ENCODE measurements around the gene SERTAD3. TPM values are rescaled to one million over a fixed set of nuclear protein-coding genes. Genes with fewer than 3 reads are reported as not detected.
"Not testable (repeated sequence)": the region's sequence is repeated elsewhere in the genome, so short reads cannot be mapped to it uniquely, and the experiment has no call there.

SERTAD3 gene
- total RNA-seq, 1 experiment from 2014 or later: 52.2 TPM

- CTCF ChIA-PET: interaction anchor here (1.0 kb wide), 1 partner anchor 11 kb away, joined by 3 read pairs; no protein-coding TSS in a partner anchor
- POLR2A ChIA-PET: no interaction called here
- no peak for TF ChIP-seq CTCF (IDR thresholded peaks at IDR 0.05; ENCODE audit: insufficient read depth in 1 of 2, low read depth in 1 of 2, low read length in 1 of 2, severe bottlenecking in 1 of 2, unreplicated experiment in 1 of 2)
- intact Hi-C loops (cut with micrococcal nuclease; ENCODE audit: unreplicated experiment): no loop called here
- Histone ChIP-seq H3K36me3 (ENCODE audit: control insufficient read depth, insufficient read depth, low read length) (no peaks in the 10 kb centered on the region), H3K4me1 (no peaks in the 10 kb centered on the region), H3K9me3 (no peaks in the 10 kb centered on the region), H3K27me3 (replicated peaks; ENCODE audit: control insufficient read depth, insufficient read depth, low read length) (no peaks in the 10 kb centered on the region), H3K4me3 (ENCODE audit: low read depth, low read length) (no peak overlapping the region)
- BruUV-seq (replicated peaks): no TSS peak
- no peak for DNase-seq
- H3K36me3 Mint-ChIP-seq (ENCODE audit: insufficient read depth, unreplicated experiment): no peaks in the 10 kb centered on the region
- no peak overlapping the region for H3K4me3 Mint-ChIP-seq (ENCODE audit: unreplicated experiment)
- no peak overlapping the region for H3K27ac Mint-ChIP-seq (ENCODE audit: unreplicated experiment)
- no peaks in the 10 kb centered on the region for H3K9me3 Mint-ChIP-seq (ENCODE audit: unreplicated experiment)
- H3K27me3 Mint-ChIP-seq (ENCODE audit: insufficient read depth, unreplicated experiment): no peaks in the 10 kb centered on the region
- no peaks in the 10 kb centered on the region for H3K4me1 Mint-ChIP-seq (ENCODE audit: low read depth, unreplicated experiment)
These were observed 34.1 kb downstream of the SERTAD3 start for GRCh38 chr19:40410030-40410389.

DNA sequence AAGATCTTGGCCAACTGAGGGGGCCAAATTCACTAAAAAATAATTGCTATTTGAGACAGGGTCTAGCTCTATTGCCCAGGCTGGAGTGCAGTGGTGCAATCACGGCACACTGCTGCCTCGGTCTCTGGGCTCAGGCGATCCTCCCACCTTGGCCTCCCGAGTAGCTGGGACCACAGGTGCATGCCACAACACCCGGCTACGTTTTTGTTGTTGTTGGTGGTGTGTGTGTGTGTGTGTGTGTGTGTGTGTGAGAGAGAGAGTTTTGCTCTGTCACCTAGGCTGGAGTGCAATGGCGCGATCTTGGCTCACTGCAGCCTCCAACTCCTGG lies 35.6 kb downstream of the SERTAD3 start:
- intact Hi-C loops (cut with micrococcal nuclease; ENCODE audit: unreplicated experiment); H3K27ac Mint-ChIP-seq (ENCODE audit: unreplicated experiment); H3K4me3 ChIP-seq (ENCODE audit: low read depth, low read length); BruUV-seq (replicated peaks); H3K36me3 Mint-ChIP-seq (ENCODE audit: insufficient read depth, unreplicated experiment); H3K9me3 Mint-ChIP-seq (ENCODE audit: unreplicated experiment); H3K4me3 Mint-ChIP-seq (ENCODE audit: unreplicated experiment); H3K36me3 ChIP-seq (ENCODE audit: control insufficient read depth, insufficient read depth, low read length); H3K27me3 ChIP-seq (replicated peaks; ENCODE audit: control insufficient read depth, insufficient read depth, low read length); DNase-seq; H3K27me3 Mint-ChIP-seq (ENCODE audit: insufficient read depth, unreplicated experiment); H3K9me3 ChIP-seq; H3K4me1 Mint-ChIP-seq (ENCODE audit: low read depth, unreplicated experiment); H3K4me1 ChIP-seq: not testable (repeated sequence)
- ChIA-PET POLR2A (interaction anchor here (0.6 kb wide), 1 partner anchor 12 kb away, joined by 3 read pairs; no protein-coding TSS in a partner anchor), CTCF (interaction anchor here (0.6 kb wide), 1 partner anchor 12 kb away, joined by 3 read pairs; no protein-coding TSS in a partner anchor)

DNA sequence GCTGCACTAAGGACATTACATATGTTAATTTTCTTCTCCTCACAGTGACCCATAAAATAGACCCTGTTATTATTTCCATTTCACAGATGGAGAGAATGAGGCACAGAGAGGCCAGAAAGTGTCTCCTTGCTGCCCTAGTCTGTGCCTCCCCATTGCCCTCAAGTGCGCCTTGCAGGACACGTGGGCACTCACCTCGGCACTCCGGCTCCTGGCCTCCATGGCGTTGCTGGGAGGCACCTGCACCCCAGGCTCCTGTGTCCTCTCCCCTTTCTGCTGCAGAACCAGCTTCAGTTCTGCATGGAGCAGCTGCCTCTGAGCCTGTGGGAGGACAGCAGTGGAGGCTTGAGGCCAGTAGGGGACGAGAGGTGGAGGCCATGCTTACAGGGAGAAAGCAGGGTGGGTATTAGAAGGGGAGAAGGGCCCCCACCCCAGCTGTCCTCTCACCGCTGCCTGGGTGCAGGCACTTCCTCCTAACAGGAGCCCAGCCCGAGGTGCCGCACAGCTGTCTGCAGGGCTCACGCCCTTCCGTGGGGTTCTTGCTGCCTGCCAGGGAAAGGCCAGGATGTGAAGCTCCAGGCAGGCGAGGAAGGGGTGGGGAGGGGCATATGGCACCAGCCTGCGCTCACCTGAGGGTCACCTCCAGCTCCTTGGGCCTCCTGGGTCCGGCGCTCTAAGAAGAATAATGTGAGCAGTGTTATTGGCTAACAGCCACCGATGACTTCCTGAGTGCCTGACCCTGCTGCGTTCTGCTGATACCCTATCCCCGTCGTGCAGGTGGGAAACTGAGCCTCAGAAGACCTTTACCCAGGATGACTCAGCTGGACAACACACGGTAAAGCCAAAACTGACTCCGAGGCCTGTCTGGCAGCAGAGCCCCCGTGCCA lies 36.2 kb downstream of the SERTAD3 start:
- Histone ChIP-seq H3K36me3 (ENCODE audit: control insufficient read depth, insufficient read depth, low read length) (no peaks in the 10 kb centered on the region), H3K4me1 (no peaks in the 10 kb centered on the region), H3K27me3 (replicated peaks; ENCODE audit: control insufficient read depth, insufficient read depth, low read length) (no peaks in the 10 kb centered on the region), H3K4me3 (ENCODE audit: low read depth, low read length) (no peak overlapping the region), H3K9me3 (no peaks in the 10 kb centered on the region)
- ChIA-PET CTCF (interaction anchor here (0.6 to 1.3 kb wide), 3 partner anchors 11 to 18 kb away, joined by 3 read pairs; partner anchors contain the start of gene SERTAD1), POLR2A (interaction anchor here (0.6 kb wide), 1 partner anchor 13 kb away, joined by 3 read pairs; no protein-coding TSS in a partner anchor)
- Mint-ChIP-seq H3K36me3 (ENCODE audit: insufficient read depth, unreplicated experiment) (no peaks in the 10 kb centered on the region), H3K4me1 (ENCODE audit: low read depth, unreplicated experiment) (peaks cover 12% of the 10 kb centered on the region), H3K4me3 (ENCODE audit: unreplicated experiment) (no peak overlapping the region), H3K27me3 (ENCODE audit: insufficient read depth, unreplicated experiment) (no peaks in the 10 kb centered on the region), H3K9me3 (ENCODE audit: unreplicated experiment) (no peaks in the 10 kb centered on the region), H3K27ac (ENCODE audit: unreplicated experiment) (no peak overlapping the region)
- BruUV-seq (replicated peaks): no TSS peak
- no peak for TF ChIP-seq CTCF (IDR thresholded peaks at IDR 0.05; ENCODE audit: insufficient read depth in 1 of 2, low read depth in 1 of 2, low read length in 1 of 2, severe bottlenecking in 1 of 2, unreplicated experiment in 1 of 2)
- no peak for DNase-seq
- intact Hi-C loops (cut with micrococcal nuclease; ENCODE audit: unreplicated experiment): no loop called here
